Smooth muscle cell (in vitro differentiated cells): Measurements from ENCODE around the gene KSR1. TPM values are rescaled to one million over a fixed set of nuclear protein-coding genes. Genes with fewer than 3 reads are reported as not detected.
A peak's percentile ranks its signal among the peaks of the same experiment; 100 is the strongest.

Experiments
- DNase-seq: peaks from one replicate; lab custom pipeline; 2025; ENCODE audit not compliant: unreplicated experiment; lab: John Stamatoyannopoulos, UW
- H2AFZ ChIP-seq: fragments of 200-600 bp; sonication (generic); 2 replicates; pipeline ENCODE4 v1.6.0; 2016; ENCODE audit warnings: antibody characterized with exemption, low read depth, mild to moderate bottlenecking
- H3F3A ChIP-seq: fragments of 200-600 bp; sonication (generic); 2 replicates; pipeline ENCODE4 v1.6.0; 2017; ENCODE audit warnings: antibody characterized with exemption, low read depth
- H3K27ac ChIP-seq: fragments of 200-600 bp; sonication (generic); 2 replicates; pipeline ENCODE4 v1.5.1; 2016; ENCODE audit warnings: low read depth, mild to moderate bottlenecking
- H3K27me3 ChIP-seq: fragments of 200-600 bp; sonication (generic); 2 replicates; pipeline ENCODE4 v1.6.1; 2016; ENCODE audit warnings: low read depth, mild to moderate bottlenecking
- H3K36me3 ChIP-seq: fragments of 200-600 bp; sonication (generic); 2 replicates; pipeline ENCODE4 v1.5.1; 2016; ENCODE audit warnings: low read depth
- H3K4me1 ChIP-seq: fragments of 200-600 bp; sonication (generic); 2 replicates; pipeline ENCODE4 v1.5.1; 2016; ENCODE audit warnings: low read depth
- H3K4me2 ChIP-seq: fragments of 200-600 bp; sonication (generic); 2 replicates; pipeline ENCODE4 v1.6.0; 2016; ENCODE audit warnings: mild to moderate bottlenecking
- H3K4me3 ChIP-seq: fragments of 200-600 bp; sonication (generic); 2 replicates; pipeline ENCODE4 v1.5.1; 2016; ENCODE audit warnings: mild to moderate bottlenecking
- H3K79me2 ChIP-seq: fragments of 200-600 bp; sonication (generic); 2 replicates; pipeline ENCODE4 v1.6.0; 2016; ENCODE audit warnings: low read depth, mild to moderate bottlenecking
- H3K9ac ChIP-seq: fragments of 200-600 bp; sonication (generic); 2 replicates; pipeline ENCODE4 v1.6.0; 2016; ENCODE audit warnings: low read depth
- H3K9me3 ChIP-seq: fragments of 200-600 bp; sonication (generic); replicated peaks from 2 replicates; pipeline ENCODE4 v1.5.1; 2016; ENCODE audit warnings: low read depth
- H4K20me1 ChIP-seq: fragments of 200-600 bp; sonication (generic); 2 replicates; pipeline ENCODE4 v1.6.0; 2016; ENCODE audit warnings: low read depth
- CTCF ChIP-seq: fragments of 200-600 bp; sonication (generic); IDR thresholded peaks from 2 replicates; pipeline ENCODE4 v1.5.1; 2017; ENCODE audit warnings: borderline replicate concordance, mild to moderate bottlenecking, antibody characterized with exemption; ENCODE audit not compliant: insufficient read depth, poor library complexity, severe bottlenecking
- WGBS: methylation state at CpG from one replicate; pipeline ENCODE4 v1.1.7; 2016; ENCODE audit warnings: low lambda C conversion rate; 5-methylcytosine and 5-hydroxymethylcytosine counted together
- polyA plus RNA-seq: library from polyadenylated mRNA; unstranded; fragments of >200 nt; fragmentation: Nextera tagmentation; extraction: Ambion mirVana; gene quantifications from 2 replicates; pipeline ENCODE4 v1.2.1, GENCODE V29; 2016
- total RNA-seq: library from RNA; depleted of rRNA; stranded (reverse); fragments of >200 nt; gene quantifications from 2 replicates; pipeline ENCODE4 v1.2.3, GENCODE V29; 2014

KSR1 gene
- total and polyA plus RNA-seq, 2 experiments from 2014 or later: 40.4 to 65.1 TPM

DNA sequence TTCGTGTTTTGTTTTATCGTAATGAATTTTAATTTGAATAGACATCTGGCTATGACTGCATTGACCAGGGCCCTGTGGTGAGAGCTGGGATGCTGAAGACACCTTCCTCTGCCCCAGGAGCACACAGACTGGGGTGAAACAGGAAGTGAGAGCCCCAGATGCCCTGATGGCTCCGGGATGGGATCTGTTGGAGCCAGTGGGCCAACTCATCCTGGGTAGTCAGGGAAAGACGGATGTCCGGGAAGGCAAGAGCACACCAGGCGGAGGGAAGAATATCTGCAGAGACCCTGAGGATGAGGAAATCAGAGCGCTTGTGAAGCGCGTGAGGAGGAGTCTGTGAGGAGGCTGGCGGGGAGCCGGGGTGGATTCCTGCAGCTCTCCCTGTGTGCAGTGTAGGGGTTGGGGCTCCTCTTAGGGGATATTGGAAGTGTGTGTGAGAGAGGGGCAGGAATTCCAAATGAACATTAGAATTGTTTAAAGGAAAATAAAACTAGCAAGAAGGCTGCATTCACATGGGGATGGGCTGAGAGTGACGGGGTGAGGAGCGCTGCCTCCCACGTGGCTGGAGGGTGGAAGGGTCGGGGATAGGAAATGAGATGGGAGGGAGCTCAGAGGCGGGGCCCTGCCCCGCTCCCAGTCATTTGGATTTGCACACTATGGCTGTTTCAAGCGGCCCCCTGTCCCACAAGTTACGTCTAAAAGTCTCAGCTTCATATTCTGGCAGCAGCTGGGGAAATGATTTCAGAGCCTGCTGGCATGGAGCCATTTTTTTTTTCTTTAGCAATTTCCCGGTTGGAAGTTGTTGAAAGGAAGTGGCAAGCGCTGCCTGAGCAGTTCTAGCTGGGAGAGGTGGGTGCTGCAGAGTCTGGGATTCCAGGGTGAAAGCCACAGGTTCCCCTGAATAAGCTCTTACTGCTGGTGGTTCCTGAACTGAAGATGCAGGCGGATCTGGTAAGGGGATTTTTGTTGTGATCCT, 103.5 kb downstream of the KSR1 start:
- Histone ChIP-seq H3K9me3 (no peaks in the 10 kb centered on the region), H3K36me3 (peaks cover 8% of the 10 kb centered on the region), H3K27me3 (no peaks in the 10 kb centered on the region), H3K4me1 (peaks cover 9% of the 10 kb centered on the region), H4K20me1 (peaks cover 68% of the 10 kb centered on the region), H3K4me2 (peak overlapping the region; percentile 61), H2AFZ (no peak overlapping the region), H3K4me3 (no peak overlapping the region), H3F3A (peaks cover 10% of the 10 kb centered on the region), H3K79me2 (peaks cover 89% of the 10 kb centered on the region), H3K27ac (peak overlapping the region; percentile 56), H3K9ac (no peak overlapping the region)
- no peak for TF ChIP-seq CTCF
- DNase-seq: no peak
- 56% methylated on average over 22 of the region's 22 CpGs for WGBS

DNA sequence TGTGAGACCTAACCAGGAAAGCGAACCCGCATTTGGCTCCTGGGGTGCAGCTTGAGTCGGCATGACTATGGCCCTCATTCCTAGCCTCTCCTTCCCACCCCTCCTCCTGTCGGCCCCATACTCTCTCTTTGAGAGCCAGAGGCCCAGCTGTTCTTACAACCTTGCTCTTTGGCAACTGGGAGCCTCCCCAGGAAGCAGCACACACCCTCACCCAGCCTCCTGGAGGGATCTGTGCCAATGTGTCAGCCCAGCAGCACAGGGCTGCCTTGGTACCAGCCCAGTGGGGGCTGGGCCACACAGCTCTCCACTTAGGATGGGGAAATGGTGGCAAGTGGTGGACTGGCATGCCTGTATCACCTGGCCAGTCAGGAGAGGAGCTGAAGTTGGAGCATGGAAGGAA, 104.4 kb downstream of the KSR1 start:
- peaks cover 91% of the 10 kb centered on the region for H3K79me2 ChIP-seq
- no peaks in the 10 kb centered on the region for H3K9me3 ChIP-seq
- peaks cover 9% of the 10 kb centered on the region for H3K4me1 ChIP-seq
- peak overlapping the region; percentile 56 for H3K27ac ChIP-seq
- H3K27me3 ChIP-seq: no peaks in the 10 kb centered on the region
- DNase-seq: no peak
- WGBS: 92% methylated on average over 4 of the region's 4 CpGs
- H3K4me2 ChIP-seq: peak overlapping the region; percentile 61
- peaks cover 4% of the 10 kb centered on the region for H3K36me3 ChIP-seq
- peaks cover 10% of the 10 kb centered on the region for H3F3A ChIP-seq
- TF ChIP-seq CTCF: no peak
- H2AFZ ChIP-seq: no peak overlapping the region
- H4K20me1 ChIP-seq: peaks cover 67% of the 10 kb centered on the region
- H3K4me3 ChIP-seq: no peak overlapping the region
- H3K9ac ChIP-seq: no peak overlapping the region

DNA sequence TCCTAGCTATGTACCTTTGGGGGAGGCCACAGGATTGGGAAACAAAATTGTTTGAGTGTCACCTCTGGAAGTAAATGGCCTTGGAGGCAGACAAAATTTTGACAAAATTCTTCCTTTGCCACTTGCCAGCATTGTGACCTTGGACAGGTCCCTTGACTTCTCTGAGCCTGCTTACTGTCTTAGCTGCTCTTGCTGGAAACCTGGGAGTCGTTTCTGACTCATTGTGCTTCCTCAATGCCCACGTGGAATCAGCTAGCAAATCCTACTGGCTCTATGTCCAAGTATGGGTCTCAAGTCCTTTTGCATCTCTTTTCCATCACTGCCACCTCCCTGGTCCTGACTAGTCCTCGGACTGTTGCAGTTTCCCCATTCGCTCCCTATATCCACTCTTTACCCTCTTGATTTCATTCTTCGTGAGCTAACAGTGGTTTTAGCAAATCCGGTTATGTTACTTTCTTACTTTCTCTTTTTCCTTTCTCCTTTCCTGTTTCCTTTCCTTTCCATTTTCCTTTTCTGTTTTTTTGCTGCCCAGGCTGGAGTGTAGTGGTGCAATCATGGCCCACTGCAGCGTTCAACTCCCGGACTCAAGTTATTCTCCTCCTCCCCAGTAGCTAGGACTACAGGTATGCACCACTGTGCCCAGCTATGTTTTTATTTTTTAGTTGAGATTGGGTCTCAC, 106.7 kb downstream of the KSR1 start:
- peaks cover 10% of the 10 kb centered on the region for H3F3A ChIP-seq
- H3K36me3 ChIP-seq: no peaks in the 10 kb centered on the region
- H4K20me1 ChIP-seq: peaks cover 63% of the 10 kb centered on the region
- no peak for TF ChIP-seq CTCF
- H3K9me3 ChIP-seq: no peaks in the 10 kb centered on the region
- DNase-seq: no peak
- H3K27me3 ChIP-seq: no peaks in the 10 kb centered on the region
- no peak overlapping the region for H3K4me3 ChIP-seq
- H3K27ac ChIP-seq: no peak overlapping the region
- peaks cover 87% of the 10 kb centered on the region for H3K79me2 ChIP-seq
- peaks cover 9% of the 10 kb centered on the region for H3K4me1 ChIP-seq
- 88% methylated on average over 8 of the region's 8 CpGs for WGBS
- no peak overlapping the region for H2AFZ ChIP-seq
- H3K4me2 ChIP-seq: no peak overlapping the region
- no peak overlapping the region for H3K9ac ChIP-seq
